HepG2 (cell line): Measurements from ENCODE around the gene RMDN2. TPM values are rescaled to one million over a fixed set of nuclear protein-coding genes. Genes with fewer than 3 reads are reported as not detected.
A peak's percentile ranks its signal among the peaks of the same experiment; 100 is the strongest.

Experiments
- AGO2 ChIP-seq: fragments of 200-400 bp; formaldehyde crosslinking; optimal IDR thresholded peaks from 2 replicates; pipeline ENCODE3; 2017; ENCODE audit warnings: mild to moderate bottlenecking, low read depth, low read length, moderate library complexity
- KAT8 ChIP-seq: IDR thresholded peaks from 2 replicates; pipeline ENCODE4 v1.6.1; 2016; ENCODE audit warnings: missing genetic modification reagents, missing compliant biosample characterization
- MED1 ChIP-seq: sonication (generic); formaldehyde crosslinking; IDR thresholded peaks from 2 replicates; pipeline ENCODE4 v1.4.0; 2020; ENCODE audit warnings: missing genetic modification reagents
- MIER3 ChIP-seq: IDR thresholded peaks from 2 replicates; pipeline ENCODE4 v1.6.1; 2016; ENCODE audit warnings: missing compliant biosample characterization, borderline replicate concordance
- PAXIP1 ChIP-seq: sonication (generic); formaldehyde crosslinking; conservative IDR thresholded peaks from 2 replicates; pipeline ENCODE4 v1.4.0; 2020; ENCODE audit warnings: mild to moderate bottlenecking, missing genetic modification reagents, moderate library complexity
- POGZ ChIP-seq: sonication (generic); formaldehyde crosslinking; IDR thresholded peaks from 2 replicates; pipeline ENCODE4 v1.4.0; 2020; ENCODE audit warnings: mild to moderate bottlenecking, missing genetic modification reagents
- POLR2A ChIP-seq, 2 experiments: IDR thresholded peaks; 2 replicates each; pipeline ENCODE4 v1.6.1; 2011; ENCODE audit warnings: low read depth in 2 of 2, low read length in 2 of 2, mild to moderate bottlenecking in 1 of 2, moderate library complexity in 1 of 2; ENCODE audit not compliant: insufficient read depth in 1 of 2
- POLR2AphosphoS5 ChIP-seq: IDR thresholded peaks from 2 replicates; pipeline ENCODE4 v1.6.1; 2012; ENCODE audit warnings: low read depth, low read length
- PRDM15 ChIP-seq: sonication (generic); formaldehyde crosslinking; IDR thresholded peaks from 2 replicates; pipeline ENCODE4 v1.4.0; 2020; ENCODE audit warnings: missing genetic modification reagents
- SOX5 ChIP-seq: IDR thresholded peaks from 2 replicates; pipeline ENCODE4 v1.6.1; 2016; ENCODE audit warnings: borderline replicate concordance
- ZFP90 ChIP-seq: sonication (generic); formaldehyde crosslinking; IDR thresholded peaks from 2 replicates; pipeline ENCODE4 v1.8.0; 2022; ENCODE audit warnings: missing genetic modification reagents, mild to moderate bottlenecking, inconsistent platforms, borderline replicate concordance
- ZNF12 ChIP-seq: sonication (generic); formaldehyde crosslinking; IDR thresholded peaks from 2 replicates; pipeline ENCODE4 v1.5.0; 2020; ENCODE audit warnings: missing genetic modification reagents
- ZNF142 ChIP-seq: sonication (generic); formaldehyde crosslinking; IDR thresholded peaks from 2 replicates; pipeline ENCODE4 v1.4.0; 2020; ENCODE audit warnings: missing genetic modification reagents
- ZNF350 ChIP-seq: sonication (generic); formaldehyde crosslinking; IDR thresholded peaks from 2 replicates; pipeline ENCODE4 v1.4.0; 2020; ENCODE audit warnings: mild to moderate bottlenecking, low read depth, missing genetic modification reagents, borderline replicate concordance
- polyA plus RNA-seq, 8 experiments: library from polyadenylated mRNA; depleted of rRNA in 3 of 8; stranded (reverse) in 7 of 8; unstranded in 1 of 8; fragments of >200 nt; fragmentation: Illumina TruSeq in 4 of 8; extraction: Trizol in 4 of 8; gene quantifications; 2 replicates each; pipeline versions ENCODE4 v1.2.1 to v1.2.3, GENCODE V29; 2011 to 2016; ENCODE audit warnings: low read depth in 4 of 8, missing spikeins in 1 of 8, mixed read lengths in 1 of 8; ENCODE audit not compliant: insufficient read depth in 1 of 8
- total RNA-seq, 5 experiments: library from RNA; depleted of rRNA; stranded (reverse); fragments of >200 nt; fragmentation: Illumina TruSeq; extraction: Trizol; gene quantifications; 2 replicates each; pipeline ENCODE4 v1.2.3, GENCODE V29; 2016; ENCODE audit warnings: low read depth in 1 of 5

The RMDN2 gene
- total and polyA plus RNA-seq, 2 of the 13 experiments (the other 11 are each of a cell fraction or from before 2014, with no cell fraction given): 2.3 to 8.9 TPM

- TF ChIP-seq ZNF12 (CRISPR knock-in tag) (no peak), AGO2 (no peak), POGZ (no peak), POLR2AphosphoS5 (peak; percentile 86), PRDM15 (CRISPR knock-in tag) (no peak), ZFP90 (CRISPR knock-in tag) (0 out of 2 replicates have a peak, but pooled peaks have one; percentile 44), MED1 (CRISPR knock-in tag) (no peak), POLR2A (IDR thresholded peaks at IDR 0.05; ENCODE audit: insufficient read depth in 1 of 2, low read depth in 2 of 2, low read length in 2 of 2) (peak; percentile 50 to 79; a peak in 3 of 4 replicates), MIER3 (CRISPR knock-in tag) (peak; percentile 36; the same call in 1 of the 2 replicates), SOX5 (CRISPR knock-in tag) (no peak), ZNF142 (peak; percentile 84), ZNF350 (peak; percentile 29; the same call in 1 of the 2 replicates), KAT8 (CRISPR knock-in tag) (0 out of 2 replicates have a peak, but pooled peaks have one; percentile 13), PAXIP1 (peak; percentile 37)
Observed at GRCh38 chr2:37923308-37924055, 1.6 kb upstream of the RMDN2 start (continued).
